Daoy (cell line): ENCODE results near the gene DALRD3. TPM values are rescaled to one million over a fixed set of nuclear protein-coding genes. Genes with fewer than 3 reads are reported as not detected.

Experiments
- DNase-seq: peaks from one replicate; pipeline ENCODE4 v3.0.0-alpha.2; 2015; ENCODE audit warnings: low read depth
- total RNA-seq: library from RNA; depleted of rRNA; stranded (reverse); fragments of >200 nt; shearing (Covaris generic); gene quantifications from 2 replicates; pipeline ENCODE4 v1.2.3, GENCODE V29; 2014; rRNA removed

Gene DALRD3, protein sequence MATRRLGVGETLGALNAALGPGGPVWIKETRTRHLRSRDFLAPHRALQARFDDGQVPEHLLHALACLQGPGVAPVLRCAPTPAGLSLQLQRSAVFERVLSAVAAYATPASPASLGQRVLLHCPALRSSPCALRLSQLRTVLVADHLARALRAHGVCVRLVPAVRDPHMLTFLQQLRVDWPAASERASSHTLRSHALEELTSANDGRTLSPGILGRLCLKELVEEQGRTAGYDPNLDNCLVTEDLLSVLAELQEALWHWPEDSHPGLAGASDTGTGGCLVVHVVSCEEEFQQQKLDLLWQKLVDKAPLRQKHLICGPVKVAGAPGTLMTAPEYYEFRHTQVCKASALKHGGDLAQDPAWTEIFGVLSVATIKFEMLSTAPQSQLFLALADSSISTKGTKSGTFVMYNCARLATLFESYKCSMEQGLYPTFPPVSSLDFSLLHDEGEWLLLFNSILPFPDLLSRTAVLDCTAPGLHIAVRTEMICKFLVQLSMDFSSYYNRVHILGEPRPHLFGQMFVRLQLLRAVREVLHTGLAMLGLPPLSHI
- total RNA-seq, result 36.2 and 47.6 TPM in 2 replicates

DNA sequence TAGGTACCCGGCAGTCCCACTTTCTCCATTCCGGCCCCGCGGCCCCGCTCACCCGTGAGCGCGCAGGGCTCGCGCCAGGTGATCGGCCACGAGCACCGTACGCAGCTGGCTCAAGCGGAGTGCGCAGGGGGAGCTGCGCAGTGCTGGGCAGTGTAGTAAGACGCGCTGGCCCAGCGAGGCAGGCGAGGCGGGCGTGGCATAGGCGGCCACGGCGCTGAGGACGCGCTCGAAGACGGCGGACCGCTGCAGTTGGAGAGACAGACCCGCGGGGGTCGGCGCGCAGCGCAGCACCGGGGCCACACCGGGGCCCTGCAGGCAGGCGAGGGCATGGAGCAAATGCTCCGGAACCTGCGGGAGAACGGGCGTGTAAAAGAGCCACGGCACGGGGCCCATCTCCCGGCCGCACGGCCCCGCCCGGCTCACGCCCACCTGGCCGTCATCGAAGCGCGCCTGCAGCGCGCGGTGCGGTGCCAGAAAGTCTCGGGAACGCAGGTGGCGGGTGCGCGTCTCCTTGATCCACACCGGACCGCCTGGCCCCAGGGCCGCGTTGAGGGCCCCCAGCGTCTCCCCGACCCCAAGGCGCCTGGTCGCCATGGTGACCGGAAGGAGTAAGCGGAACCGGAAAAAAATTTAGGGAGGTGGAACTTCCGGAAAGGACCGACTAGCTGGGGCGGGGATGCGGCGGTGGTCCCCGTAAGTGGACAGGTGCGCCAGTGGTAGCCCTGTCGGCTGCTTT, at the start of gene DALRD3:
Gene DALRD3 (minus strand): TSS at position 610 of the 736 bp plus-strand sequence. CDS start 16 bp downstream, at position 594.
- peak; percentile 63 for DNase-seq

DNA sequence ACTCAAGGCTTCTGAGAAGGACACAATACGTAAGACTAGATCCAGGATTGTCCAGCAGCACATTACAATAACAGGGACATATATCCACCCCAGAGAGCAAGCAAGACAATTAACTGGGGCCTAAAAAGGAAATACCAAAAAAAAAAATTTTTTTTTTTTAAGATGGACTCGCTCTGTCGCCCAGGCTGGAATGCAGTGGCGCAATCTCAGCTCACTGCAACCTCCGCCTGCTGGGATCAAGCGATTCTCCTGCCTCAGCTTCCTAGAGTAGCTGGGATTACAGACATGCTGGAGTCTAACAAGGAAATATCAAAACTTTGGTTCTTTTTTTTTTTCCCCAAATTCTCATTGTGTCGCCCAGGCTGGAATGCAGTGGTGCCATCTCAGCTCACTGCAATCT, 39.6 kb upstream of the DALRD3 start:
- DNase-seq, result no peak

DNA sequence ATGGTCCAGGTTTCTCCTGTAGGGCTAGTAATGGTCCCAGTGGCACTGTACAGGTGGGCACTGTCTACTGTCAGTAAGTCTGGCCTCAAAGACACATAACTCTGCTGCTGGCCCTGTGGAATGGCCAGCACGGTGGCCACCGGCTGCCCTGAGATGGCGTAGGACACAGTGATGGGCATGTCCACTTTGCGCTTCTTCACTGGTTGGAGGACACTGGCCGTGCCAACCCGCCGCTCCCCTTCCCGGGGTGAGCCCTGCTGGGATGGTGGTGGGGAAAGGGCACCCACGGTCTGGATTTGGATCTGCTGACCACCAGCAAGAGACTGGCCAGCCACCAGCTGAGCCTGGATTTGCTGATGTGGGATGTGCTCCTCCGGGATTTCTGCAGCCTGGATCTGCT, 38.9 kb upstream of the DALRD3 start:
- DNase-seq, result no peak

DNA sequence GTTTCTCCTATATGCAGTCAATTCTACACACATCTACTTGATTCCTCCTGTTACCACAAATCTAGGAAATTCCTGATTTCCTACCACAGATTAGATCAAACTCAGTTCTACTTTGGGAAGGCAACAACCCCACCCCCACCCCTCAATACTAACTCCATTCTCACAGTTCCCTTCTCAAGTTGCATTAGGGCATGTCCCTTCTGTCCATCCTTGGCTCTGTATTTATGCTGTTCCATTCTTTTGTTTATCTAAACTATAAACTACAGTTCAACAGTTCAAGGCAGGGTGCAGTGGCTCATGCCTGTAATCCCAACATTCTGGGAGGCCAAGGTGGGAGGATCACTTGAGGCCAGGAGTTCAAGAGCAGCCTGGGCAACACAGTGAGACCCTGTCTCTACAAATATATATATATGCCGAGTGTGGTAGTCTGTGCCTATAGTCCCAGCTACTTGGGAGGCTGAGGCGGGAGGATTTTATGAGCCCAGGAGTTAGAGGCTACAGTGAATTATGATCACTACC, 36.0 kb upstream of the DALRD3 start:
- no peak for DNase-seq

DNA sequence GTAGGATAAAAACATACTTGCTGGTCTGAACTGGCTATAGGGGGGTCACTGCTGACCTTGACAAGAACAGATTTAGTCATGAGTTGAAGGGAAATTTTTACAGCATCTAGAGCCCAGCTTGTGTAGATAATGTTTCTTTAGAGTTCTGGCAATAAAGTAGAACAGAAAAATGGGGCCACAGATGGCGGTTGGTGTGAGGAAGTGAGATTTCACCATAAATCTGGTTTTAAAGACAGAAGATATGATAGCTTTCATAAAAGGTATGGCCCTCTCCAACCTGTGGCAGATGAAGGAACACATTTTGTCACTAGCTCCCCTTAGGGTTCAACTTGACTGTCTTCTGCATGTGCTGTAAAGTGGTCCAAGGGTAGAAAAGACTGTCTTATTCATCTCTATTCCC, 35.2 kb upstream of the DALRD3 start:
- DNase-seq, result no peak

DNA sequence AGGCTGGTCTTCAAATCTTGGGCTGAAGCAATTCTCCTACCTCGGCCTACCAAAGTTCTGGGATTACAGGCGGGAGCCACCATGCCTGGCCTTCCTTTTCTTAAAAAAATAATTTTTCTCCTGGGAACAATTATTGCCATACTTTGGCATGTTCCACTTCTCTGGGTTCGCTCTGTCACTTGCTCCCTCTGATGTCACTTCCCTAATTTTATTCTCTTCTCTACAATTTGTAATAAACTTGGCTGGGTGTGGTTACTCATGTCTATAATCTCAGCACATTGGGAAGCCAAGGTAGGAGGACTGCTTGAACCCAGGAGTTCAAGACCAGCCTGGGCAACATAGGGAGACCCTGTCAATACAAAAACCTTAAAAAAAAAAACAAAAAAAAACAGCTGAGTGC, 16.9 kb upstream of the DALRD3 start:
- DNase-seq, result no peak

DNA sequence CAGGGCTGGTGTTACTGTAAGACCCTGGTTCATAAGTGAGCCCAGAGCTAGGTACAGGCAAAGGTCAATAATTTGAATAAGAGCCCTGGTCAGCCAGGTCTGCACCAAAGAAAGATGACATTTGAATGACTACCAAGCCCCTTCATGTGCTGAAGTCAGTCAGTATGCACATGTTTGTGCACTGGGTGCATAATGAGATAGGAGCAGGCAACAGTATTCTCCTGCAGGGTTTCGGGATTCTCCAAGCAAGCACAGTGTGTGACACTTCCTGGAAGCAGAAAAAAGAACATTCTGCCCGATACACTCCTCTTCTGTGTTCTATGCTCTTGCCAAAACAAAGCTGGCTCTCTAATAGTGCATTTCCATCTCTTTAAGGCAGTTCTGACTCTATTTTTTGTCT, 16.3 kb upstream of the DALRD3 start:
- DNase-seq, result no peak

DNA sequence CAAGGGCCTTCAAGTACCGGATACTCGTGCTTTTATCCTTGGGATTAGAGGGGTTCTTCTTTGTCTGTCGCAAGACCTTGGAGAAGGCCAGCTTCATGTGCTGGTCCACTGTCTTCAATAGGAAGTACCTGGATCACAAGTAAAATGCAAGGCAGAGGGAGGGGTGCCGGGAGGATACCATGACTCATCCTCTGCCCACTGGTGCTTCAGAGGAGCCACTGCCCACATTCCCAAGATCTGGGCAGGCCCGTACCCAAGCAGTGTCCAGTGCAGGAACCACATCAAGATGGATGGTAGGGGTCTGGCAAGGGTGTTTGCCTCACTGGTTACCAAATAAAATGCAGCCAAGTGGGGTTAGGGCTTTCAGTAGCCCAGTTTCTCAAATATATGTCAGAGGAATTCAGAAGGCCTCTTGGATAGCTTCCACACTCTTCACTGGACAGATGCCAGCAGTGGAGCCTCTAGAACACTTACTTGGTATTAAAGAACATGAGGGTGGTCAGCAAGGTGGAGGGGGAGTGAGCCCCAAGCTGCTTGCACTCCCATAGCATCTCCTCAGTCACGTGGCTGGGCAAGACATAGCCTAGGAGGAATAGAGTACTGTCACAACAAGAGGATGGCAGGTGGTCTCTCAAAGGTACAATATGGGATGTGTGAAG, 14.4 kb upstream of the DALRD3 start:
- DNase-seq, result no peak

DNA sequence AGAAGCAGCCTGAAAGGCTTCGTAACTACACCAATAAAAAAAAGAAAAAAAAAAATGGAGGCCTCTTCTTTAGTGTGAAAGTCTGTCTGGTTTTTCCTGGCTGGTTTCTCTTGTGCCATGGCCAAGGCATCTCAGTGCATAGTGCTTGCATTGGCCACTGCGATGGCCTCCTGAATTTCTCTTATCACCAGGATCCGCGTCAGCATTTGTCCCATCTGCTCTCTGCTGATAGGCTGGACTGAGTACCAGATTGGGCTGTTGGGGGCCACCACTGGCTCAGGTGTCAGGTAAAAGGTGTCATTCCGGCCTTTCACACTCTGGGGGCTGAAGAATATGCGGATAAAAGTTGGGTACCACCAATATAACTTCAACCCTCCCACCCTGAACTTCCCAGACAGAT, 11.9 kb upstream of the DALRD3 start:
- no peak for DNase-seq

DNA sequence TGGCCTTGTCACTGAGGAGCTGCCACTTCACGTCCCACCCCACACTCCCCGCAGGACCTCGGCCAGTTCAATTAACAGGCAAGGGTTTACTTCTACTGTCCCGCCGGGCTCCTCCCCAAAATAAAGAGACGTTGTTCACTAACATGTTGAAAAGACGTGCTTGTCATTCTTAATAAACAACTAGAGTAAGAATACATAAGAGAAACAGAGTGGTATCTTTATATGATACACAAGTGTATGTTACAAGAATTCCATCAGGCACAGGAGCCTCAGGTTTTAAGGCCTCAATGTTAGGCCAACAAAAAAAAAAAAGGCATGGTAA, 11.1 kb upstream of the DALRD3 start:
- DNase-seq, result no peak

DNA sequence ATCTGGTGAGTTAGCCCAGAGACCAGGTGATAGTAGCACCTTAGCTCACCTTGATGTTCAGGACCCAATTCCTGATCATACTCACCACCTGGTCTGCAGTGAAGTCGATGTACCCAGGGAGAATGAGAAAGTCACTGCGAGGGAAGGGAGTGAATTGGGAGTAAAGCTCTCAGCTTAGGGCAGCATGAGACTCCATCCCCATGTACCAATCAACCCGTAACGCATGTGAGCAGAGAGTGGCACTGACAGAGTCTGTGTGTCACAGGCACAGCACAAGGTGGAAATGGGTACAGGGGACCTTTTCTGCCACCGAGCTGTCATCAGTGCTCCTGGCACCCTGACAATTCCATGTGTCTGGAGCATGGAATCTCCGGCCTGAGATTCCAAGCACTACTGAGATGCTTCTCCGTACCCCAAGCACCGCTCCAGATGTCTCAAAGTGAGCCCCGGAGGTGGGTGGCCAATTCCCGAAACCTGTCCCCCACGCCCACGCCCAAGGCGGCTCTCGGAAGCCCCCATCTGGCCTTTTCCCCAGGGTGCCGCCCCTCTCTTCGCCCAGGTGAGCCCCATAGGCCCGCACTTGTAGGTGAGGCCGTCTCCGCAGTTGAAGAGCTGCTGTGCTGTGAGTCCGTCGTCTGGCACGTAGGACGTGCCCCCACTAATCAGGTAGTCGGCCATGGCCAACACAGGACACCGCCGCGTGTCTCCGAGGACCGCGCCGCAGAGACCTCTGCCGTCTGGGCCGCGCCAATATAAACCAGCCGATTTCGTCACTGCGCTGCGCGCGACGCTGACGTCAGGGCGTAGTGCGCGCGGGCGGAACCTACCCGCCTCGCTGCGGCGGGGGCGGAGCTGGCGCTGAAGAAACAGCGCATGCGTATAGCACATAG, 10.5 kb upstream of the DALRD3 start, which contains the start of gene IMPDH2:
Gene IMPDH2 (minus strand): TSS at position 726 of the 890 bp plus-strand sequence. CDS start 48 bp downstream, at position 678.
- DNase-seq, result peak; percentile 92

DNA sequence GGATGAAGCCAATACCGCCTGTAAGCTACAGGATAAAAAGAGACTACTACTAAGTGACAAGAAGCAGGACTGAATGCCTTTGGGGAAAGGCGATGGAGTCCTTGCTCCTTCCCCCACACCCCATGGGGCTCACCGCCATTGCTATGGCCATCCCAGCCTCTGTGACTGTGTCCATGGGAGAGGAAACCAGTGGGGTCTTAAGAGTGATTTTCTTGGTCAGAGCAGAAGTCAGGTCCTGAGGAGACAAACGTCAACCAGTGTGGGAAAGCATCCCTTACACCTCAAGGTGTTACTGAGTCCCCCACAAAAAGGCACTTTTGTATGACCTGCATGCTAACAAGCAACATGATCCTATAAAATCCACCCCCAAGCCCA, 9.9 kb upstream of the DALRD3 start:
- no peak for DNase-seq

DNA sequence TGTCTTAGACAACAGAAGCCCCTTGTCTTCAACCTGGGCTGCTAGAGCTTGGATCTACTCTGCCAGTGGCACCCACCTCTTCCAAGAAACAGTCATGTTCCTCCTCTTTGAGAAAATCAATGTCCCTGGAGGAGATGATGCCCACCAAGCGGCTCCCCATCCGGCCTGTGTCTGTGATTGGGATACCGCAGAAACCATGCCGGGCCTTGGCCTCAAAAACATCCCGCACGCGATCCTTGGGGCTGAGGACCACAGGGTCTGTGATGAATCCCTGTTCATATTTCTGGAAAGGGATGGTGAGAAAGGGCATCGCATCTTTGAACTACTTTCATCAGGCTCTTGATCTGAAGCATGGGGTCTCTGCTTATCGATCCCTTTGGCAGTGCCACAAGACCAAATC, 9.3 kb upstream of the DALRD3 start:
- DNase-seq, result no peak

DNA sequence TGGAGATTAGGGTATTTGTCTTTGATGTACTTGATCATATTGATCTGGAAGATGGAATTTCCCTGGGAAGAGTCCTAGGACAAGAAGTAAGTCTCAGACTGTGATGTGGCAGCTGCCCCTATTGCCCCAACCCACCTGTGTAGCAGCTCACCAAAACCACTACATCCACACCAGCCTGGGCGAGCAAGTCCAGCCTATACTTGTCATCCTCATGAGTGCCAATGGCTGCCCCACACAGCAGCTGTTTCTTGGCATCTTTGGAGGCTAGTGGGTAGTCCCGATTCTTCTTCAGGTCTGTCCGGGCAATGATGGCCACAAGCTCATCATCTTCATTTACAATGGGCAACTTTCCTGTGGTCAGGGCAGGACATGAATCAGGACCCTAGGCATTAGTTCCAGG, 8.2 kb upstream of the DALRD3 start:
- no peak for DNase-seq

DNA sequence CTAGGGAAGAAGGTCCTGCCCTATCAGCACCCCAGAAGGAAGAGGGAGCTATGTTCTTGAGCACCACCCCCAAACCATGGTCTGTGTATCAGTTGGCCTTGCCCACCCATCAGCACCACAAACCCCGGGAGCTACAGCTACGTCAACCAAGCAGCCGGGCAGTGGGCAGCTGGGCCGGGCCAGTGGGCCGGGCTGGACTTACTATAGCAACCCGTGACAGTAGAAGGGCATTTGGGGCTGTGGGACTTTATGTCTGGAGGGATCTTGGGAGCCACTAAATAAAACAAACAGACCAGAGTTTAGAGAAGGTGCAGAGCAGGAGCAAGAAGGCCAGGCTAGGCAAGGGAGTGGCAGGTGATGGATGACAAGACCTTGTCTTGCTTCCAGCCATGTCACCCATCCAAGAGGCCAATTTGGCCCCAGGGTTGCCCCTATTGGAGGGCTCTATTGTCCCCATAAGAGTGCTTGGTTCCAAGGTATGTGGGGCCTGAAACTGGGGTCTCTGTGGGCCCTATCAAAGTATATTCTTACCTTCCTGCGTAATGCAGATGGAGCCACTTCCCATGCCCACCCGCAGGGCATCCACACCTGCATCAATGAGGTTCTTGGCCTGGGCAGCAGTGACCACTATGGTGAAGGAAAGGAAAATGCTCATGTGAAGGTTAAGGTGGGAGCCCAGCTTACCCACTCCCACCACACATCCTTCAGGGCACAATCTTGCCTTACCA, 7.6 kb upstream of the DALRD3 start:
- DNase-seq, result no peak

DNA sequence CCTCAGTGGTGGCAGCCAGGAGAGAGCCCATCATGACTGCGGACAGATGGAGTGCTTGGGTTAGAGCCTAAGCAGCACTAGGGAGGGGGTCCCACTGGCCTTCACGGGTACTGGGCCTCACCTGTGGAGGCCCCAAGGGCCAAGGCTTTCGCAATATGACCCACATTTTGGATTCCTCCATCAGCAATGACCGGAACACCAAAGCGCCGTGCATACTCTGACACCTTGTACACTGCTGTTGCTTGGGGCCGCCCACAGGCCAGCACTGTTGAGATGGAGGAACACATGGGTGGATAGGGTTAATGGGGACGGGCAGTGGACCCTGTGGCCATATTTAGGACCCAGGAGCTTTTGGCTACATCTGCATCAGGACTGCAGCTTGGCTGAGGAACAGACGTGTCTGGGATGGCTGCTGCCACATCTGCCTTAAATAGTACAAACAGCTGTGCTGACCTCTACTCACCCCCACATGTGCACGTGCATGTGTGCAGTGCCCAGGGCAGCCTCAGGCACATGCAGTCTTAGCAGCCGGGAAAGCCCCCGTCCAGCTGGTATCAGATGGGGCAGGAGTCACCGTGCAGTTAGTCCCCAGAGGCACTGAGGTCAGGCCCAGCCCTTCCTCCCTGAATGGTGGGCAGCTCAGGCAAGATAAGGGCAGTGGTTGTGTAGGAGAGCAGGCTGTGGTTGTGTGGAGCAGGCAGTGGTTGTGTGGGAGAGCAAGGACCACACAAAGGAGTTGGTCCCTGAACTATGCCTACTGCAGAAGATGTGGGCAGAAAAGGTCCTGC, 6.8 kb upstream of the DALRD3 start:
- DNase-seq, result no peak

DNA sequence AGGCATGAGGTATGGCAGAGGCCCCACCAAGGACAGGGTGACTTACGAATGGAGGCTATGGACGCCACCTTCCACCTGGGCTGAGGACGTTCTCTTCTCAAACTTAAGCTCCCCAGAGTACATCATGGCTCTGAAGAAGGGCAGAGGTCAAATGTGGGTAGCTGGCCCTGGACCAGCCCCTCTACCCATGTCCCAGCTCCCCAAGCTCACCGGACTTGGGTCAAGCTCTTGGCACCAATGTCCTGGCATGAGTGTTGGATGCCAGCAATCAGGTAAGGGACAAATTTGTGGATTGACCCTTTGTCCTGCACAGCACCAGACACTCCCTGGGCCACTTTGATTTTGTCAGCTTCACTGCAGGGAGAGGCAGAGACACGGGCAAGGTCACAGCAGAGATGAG, 6.1 kb upstream of the DALRD3 start:
- no peak for DNase-seq

DNA sequence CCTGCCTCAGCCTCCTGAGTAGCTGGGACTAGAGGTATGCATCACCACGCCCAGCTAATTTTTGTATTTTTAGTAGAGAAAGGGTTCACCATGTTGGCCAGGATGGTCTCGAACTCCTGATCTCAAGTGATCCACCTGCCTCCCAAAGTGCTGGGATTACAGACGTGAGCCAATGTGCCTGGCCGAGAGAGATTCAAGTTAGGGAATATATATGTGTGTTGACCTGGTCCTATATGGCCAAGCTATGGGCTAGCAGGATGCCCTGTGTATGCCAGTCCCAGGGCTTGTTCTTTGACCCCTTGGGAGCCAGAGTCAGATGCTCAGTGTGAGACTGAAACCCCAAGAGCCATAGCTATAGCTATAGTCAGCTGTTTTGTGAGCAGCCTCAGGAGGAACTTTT, 5.4 kb upstream of the DALRD3 start:
- no peak for DNase-seq

DNA sequence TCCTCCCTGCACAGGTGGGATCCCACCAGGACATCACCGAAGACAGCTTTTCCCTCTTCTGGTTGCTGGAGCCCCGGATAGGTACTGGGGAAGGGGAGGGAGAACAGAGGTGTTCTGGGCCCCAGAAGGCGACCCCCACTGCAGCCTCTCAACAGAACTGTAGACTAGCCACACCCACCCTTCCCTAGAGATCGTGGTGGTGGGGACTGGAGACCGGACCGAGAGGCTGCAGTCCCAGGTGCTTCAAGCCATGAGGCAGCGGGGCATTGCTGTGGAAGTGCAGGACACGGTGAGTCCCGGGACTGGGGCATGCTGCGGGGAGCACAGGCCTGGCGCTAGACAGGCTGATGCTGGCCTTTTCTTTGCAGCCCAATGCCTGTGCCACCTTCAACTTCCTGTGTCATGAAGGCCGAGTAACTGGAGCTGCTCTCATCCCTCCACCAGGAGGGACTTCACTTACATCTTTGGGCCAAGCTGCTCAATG, 4.3 kb upstream of the DALRD3 start:
- DNase-seq, result no peak
